NCI-H774 (cell line): ENCODE data around the gene RNF166.

Experiments used
- DNase-seq: peaks from one replicate; lab custom pipeline; 2025; lab: John Stamatoyannopoulos, UW

The RNF166 gene

DNA sequence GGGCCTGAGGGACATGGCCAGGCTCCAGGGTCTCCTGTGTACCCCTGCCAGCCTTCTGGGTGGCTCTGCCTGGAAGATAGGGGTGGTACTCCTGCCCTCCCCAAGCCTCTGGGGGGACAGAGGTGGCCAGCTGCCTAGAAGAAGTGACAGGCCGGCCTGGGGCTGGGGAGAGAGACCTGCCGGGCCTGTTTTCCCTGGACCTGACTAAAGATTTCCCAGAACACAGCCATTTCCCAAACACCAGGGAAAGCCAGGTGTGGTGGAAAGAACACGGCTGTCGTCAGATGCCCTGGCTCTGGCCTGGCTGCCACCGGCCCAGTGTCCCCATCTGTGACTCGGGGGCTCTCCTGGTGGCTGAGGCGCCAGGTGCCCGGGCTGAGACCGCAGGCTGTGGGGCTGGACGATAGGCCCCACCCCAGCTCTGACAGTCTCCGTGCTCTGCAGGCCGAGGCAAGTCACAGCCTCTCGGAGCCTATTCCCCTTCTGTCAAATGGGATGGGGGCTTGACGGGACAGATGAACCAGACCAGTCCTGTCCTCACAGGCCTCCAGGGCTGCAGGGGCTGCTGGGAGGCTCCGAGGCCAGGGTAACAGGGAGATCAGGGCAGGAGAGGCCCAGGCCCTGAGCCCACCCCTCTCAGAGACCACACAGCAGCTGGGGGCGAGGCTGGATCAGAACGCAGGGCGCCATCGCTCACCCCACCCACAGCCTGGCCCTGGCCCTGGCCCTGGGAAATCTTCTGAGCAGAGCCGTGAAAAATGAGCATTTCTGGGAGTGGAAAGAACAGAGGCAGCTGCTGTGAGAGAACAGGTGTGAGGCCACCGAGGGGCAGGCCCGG lies 33.1 kb upstream of the RNF166 start:
- no peak for DNase-seq

DNA sequence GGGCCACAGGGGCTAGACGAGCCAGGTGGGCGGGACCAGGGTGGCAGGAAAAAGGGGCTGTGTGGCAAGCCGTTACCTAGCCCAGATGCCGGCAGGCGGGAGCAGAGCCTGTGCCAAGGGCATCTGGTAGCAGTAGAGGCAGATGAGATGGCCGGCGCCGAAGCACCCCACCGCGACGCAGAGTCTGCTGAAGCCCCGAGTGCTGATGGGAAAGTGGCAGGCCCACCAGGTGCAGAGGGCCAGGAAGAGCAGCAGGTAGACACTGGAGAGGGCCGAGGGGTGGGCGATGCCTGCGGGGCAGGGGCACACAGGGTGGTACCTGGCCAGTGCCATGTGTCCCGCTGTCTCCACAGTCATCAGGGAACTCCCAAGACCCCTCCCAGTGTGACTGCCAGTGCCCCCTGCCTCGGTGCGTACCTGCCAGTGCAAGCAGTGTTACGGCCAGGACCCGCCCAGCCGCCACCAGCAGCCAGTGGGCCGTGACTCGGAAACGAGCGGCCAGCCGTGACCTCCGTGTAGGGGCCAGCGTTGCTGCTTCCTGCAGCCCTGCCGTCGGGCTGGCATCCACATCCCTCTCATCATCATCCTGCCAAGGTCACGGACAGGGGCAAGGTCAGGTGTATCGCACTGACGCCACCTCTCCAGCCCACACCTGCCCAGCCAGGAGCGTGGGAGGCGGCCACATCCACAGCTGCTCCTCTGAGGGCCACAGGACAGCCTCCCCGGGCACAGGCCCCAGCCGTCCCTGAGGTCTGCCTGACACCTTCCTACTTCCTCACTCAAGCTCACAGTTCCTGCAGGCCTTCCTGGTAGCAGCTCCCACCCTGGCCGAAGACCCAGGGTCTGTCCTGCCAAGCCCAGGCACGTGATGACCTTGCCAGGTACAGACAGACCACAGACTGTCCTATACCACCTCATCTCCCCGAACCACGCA lies 32.2 kb upstream of the RNF166 start:
- DNase-seq: no peak

DNA sequence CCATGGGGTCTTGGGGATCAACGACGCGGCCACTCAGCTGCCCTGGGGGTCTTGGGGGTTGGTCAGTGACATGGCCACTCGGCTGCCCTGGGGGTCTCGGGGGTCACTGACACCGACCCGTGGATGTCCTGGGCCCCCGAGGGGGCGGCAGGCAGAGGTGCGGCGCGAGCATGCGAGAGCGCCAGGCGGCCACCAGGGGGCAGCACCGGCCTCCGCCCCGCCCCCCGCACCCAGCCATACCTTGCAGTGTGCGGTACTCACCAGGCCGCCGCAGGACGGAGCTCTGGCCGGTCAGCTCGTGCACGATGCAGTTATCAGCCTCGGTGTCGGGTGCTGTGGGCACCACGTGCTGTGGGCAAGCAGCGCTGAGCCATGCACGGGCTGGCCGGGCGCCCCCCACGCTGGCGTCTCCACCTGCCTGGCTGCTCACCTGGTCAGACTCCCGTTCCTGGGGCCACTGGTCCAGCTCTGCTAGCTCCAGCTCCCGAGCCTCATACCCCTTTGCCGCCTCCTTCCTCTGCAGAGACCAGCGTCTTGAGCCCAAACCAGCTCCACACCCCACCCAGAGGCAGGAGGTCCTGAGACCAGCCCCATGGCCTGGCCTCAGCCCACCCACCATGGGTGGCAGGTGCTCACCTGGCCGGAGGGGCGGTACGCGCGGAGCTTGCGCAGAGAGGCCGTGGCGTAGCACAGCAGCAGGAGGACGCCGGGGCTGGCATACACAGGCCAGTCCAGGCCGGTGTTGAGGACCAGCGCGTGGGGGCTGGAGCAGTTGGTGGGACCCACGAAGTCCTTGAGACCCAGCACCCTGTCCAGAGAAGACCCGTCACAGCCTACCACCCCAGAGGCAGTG lies 31.3 kb upstream of the RNF166 start:
- peak; percentile 9 for DNase-seq

DNA sequence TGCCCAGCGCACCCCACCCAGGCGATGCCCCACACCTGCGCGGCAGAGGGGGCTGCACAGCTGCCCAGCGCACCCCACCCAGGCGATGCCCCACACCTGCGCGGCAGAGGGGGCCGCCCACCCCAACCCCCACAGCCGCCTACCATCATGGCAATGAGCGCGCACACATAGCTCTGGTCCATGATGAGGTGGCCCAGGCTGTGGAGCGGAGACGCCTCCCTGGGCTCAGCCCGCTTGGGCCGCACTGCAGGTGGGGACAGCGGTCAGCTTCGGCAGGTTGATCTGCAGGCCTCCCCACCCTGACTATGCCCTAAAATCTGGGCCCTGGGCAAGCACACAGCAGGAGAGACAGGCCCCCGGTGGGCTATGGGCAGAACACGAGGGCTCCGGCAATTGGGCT lies 30.3 kb upstream of the RNF166 start:
- DNase-seq: no peak

DNA sequence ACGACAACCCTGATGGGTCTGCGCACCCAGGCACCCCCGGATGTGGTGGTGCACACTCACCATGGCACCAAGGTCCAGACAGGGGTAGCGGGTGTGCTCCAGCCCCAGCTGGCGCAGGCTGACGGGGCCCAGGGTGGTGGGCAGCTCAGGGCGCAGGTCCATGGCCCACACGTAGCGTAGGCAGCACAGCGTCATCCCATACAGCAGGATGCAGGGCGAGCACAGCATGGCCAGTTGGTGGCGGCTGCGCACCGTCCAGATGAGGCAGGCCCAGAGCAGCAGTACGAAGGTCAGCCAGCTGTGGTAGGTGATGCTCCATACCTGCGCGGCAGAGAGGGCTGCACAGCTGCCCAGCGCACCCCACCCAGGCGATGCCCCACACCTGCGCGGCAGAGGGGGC lies 29.9 kb upstream of the RNF166 start:
- no peak for DNase-seq

DNA sequence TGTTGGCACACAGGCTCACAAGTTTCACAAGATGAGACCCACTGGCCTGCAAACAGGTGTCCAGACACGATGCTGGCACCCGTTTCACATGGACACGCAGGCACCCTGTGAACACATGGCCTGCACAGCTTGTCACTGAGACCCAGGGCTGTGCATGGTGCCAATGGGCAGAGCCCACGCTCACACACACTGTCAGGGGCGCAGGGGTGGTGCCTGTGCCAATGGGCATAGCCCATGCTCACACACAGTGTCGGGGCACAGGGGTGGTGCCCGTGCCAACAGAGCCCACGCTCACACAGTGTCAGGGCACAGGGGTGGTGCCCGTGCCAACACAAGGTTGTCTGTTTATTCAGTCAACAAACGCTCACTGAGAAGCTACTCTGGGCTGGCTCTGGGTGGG lies 29.4 kb upstream of the RNF166 start:
- no peak for DNase-seq

DNA sequence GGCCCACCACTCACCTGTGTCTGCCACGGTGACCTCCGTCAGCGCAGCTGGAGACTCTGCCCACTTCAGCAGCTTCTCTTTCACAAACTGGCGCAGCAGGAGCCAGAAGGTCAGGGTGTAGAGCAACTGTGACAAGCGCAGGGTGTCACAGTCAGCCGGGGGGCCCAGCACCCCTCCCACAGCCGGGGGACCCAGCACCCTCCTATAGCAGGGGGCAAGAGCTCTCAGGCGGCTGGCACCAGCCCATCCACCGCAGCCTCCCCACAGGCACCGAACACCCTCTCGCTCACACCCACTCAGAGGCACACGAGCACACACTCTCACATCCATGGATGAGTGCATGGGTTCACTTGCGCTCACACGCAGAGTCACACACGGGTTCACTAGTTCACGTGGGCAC lies 28.9 kb upstream of the RNF166 start:
- no peak for DNase-seq

DNA sequence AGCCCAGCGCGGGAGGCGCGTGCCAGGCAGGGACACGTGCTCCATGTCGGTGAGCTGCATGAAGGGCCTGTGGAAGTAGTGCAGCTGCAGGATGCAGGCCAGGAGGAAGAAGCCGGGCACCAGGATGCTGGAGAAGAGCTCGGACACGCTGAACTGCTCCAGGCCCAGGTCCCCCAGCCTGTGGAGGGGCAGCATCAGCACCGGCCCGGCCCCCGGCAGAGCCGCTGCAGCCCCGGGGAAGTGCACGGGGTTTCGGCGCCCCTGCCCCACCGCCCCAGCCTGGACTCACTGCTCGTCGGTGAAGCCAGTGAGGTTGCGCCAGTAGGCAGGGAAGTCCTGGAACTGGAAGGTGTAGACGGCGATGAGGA lies 28.1 kb upstream of the RNF166 start:
- no peak for DNase-seq

DNA sequence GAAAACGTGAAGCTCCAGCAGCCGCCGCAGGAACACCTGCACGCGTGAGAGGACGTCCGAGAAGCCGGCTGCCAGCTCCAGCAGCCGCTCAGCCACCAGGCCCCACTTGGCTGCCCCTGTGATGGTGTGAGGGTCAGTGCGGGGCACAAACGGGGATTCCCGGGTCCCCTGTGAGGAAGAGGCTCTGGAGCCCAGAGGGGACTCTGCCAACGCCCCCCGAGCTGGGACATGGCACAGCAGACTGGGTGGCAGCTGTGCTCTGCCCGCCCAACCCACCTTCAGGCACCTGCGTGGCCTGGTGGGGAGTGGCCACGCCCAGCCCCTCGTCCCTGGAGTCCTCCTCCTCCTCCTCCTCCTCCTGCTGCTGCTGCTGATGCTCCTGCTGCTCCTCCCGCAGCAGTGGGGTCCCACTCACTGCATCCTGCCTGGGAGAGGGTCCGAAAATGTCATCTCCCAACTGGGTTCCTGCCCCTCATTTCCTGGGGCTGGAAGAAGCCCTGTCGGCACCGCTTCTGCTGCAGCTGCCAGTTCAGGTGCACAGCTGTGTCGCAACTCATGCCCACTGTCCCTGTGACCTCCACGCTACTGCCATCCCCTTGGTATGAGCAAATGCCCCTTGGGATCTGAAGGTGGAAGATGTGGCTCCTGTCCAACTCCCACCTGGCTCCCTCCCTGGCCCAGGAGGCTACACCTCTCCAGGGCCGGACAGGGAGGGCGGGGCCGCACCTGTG lies 27.6 kb upstream of the RNF166 start:
- DNase-seq: no peak

DNA sequence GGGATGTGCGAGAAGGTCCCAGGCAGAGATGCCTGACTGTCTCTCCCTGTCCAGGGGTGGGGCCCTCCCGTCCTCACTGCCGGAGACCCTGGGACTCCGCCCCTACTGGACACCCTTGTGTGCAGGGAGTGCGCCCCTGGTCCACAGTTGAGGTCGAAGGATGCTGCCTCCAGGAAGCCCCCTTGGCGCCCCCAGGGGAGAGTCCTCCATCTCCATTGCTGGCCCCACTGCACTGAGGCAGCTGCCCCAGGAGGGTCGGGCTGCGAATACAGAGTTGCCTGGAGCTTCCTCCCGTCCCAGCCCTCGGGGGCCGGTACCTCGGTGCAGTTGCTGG lies 26.7 kb upstream of the RNF166 start:
- no peak for DNase-seq

DNA sequence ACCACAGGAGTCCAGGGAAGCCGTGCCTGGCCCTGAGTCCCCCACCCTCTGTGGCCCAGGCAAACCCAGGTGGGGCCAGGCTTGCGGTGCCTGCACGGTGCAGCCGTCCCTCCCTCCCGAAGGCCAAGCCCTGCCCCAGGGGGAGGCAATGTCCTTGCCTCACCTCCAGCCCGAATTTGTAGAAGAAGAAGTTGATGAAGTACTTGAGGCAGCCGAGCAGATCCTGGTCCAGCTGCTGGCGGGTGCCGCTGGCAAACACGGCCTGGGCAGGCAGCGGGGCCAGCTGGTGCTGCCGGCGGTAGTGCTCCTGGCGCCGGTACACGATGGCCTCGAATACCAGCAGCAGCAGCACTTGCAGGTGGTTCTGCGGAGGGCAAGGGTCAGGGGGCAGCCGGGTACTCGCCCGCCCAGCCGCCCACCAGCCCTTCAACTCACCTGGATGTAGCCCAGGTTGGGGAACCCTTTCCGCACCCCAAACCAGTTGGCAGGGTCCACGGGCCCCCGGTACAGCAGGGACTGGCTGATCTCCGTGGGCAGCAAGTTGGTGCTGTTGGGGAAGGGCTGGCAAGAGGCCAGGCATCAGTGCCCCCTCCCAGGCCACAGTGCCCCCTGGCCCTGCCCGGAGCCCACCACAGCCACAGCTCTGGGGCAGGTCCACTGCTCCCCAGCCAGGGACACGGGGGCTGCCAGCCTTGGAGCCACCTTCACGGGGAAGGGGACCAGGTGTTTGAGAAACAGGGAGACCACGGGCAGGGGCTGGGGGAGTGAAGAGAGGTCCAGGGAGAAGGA lies 26.2 kb upstream of the RNF166 start:
- DNase-seq: no peak

DNA sequence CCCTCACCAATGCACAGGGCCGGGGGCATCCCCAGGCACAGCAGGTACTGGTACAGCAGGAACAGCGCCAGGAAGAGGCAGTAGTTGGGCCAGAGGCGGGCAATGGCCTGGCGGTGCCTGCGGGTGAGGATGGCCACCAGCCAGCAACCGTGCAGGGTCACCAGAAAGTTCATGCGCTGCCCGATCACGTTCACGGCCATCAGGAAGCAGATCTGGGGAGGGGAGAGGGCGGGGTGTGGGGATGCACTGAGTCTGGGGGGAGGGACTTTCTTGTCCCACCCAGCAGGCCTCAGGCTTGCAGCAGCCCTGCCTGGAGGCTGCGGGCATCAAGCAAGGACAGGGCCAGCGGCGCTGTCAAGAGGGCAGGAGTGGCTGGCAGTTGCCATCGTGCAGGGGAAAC lies 25.5 kb upstream of the RNF166 start:
- no peak for DNase-seq

DNA sequence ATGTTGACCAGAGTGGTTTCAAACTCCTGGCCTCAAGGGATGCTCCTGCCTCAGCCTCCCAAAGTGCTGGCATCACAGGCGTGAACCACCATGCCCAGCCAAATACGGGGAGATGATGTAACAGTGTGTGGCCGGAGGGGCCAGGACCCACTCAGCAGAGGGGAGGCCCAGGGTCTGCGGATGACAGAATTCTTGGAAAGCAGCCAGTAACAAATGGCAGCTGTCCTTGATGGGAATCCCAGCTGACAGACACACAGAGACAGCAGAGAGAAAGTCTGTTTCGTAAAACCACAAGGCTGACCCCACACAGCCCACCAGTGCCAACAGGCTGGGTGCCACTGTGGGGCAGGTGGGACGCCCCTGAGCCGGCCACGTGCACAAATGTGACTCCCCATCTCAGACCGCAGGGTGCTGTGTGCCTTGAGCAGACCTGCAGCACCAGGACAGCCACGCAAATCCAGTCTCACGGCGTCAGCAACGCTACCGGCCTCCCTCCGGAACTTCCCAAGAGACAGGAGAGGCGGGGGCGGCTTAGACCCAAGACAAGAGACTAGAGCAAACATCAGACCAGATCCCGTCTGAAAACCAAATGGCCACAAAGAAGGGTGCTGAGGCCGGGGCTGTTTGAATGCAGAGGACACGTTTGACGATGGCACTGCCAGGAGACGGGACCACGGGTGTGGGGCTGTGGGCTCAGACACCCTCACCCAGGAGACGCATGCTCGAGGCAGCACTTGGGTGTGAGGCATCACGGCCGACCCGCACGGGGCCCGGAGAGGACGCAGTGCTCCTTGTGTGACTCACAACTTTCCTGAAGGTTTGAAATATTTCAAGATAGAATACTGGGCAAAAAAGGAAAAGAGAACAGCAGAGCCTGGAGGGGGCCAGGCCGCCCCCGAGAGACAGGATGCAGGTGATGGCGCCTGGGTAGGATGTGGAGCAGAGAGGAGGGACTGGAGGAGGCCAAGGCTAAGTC lies 24.7 kb upstream of the RNF166 start:
- no peak for DNase-seq

DNA sequence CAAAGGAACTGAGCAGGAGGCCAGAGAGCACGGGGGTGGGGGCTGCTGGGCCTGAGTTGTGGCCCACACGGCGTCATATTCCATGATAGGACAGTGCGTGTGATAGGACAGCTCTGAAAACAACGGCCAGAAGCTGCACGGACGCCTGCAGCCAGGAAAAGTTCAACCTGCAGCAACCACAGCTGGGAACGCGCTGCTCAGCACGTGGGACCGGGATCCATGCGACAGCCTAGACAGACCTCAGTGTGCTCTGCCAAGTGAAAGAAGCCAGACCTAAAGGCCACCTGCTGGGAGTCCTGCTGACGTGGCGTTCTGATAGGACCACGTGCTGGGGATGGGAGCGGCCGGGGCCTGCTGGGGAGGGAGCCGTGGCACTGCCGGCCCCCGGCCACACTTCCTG lies 21.7 kb upstream of the RNF166 start:
- DNase-seq: no peak

DNA sequence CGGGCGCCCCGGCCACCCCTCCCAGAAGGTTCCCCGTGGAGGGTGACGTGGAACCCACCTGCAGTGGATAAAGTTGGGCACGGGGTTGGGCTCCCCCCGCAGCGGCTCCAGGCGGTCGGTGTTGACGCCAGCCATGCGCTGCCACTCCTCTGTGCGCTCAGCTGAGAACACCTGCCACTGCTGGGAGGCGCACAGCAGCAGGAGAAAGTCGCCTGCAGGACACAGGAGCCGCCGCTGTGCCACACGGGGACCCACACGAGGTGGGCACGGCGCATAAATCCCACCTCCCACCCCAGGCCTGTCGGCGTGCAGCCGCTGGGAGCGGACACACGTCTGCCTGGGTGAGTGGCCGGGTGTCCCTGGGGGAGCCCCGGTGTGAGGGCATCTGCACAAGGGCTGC lies 20.8 kb upstream of the RNF166 start:
- DNase-seq: no peak

DNA sequence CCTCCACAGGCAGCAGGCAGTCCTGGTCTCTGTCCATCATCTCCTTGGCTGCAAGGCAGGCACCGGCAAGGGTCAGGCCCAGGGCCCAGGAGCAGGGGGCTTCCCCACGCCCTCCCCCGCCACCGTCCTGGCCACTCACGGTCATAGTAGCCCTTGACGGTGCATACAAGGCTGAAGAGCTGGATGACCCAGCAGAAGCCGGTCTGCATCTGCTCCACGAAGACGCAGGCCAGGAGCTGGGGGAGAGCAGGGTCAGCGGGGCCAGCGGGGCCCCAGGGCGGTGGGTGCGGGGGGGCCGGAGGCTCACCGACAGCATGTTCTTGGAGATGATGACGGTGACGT lies 20.2 kb upstream of the RNF166 start:
- DNase-seq: no peak

DNA sequence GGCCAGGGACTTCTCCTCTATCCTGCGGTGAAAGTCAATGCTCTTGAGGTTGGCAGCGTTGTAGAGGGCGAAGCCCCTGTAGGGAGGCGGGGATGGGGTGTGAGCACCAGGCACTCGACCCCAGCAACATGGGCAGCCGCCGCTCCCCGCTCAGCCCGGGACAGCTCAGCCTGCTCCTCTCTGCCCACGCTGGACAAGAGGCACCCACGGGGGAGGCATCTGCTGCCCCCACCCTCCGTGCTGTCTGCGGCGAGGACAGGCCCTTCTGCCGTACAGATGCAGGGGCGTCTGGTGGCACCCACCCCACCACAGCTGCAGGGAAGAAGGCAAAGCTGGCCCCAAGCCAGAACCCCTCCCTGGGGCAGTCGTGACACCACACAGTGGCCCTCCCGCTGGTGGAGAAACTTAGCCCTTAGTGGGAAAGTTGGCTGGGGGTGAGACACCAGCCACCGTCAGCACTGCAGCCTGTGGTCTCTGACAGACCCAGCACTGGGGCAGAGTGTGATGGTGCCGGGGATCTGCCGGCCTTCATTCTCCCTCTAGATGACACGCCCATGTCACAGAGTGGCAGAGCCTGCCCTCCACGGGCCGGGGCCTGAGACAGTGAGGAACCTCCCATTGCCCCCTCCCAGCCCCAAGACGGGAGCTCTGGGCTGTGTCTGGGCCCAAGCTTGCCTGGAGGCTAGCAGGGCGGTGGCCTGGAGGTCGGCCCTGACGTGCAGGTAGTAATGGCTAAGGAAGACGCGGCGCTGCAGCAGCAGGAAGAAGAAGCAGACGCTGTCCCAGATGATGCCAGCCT lies 19.6 kb upstream of the RNF166 start:
- no peak for DNase-seq

DNA sequence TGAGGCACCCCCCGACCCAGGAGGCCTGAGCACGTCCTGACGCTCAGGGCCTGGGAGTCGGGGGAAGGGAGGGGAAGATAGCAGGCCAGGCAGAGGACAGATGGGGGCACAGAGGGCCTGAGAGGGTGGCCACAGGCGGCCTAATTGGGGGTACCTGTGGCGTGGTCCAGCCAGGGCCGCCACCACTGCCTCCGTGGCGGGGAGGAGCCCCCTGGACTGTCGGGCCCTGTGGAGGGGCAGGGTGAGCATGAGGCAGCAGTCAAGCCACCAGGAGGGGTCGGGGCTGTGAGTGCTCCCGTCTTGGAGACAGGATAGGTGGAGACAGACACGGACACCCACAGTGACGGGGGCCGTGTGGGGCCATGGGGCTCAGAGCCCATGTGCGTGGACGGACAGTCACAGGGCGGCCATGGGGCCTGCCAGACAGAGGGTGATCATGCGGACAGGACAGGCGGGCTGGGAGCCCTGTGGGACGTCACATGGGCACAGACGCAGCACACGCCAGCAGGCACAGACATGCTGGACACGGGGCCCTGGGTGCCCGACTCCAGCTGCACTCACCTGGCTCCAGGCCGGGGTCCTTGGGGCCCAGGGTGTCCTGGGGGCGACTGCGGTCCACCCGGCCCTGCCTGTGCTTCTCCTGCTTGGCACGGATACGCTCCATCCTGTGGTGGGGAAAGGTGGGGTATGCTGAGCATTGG lies 18.8 kb upstream of the RNF166 start:
- no peak for DNase-seq
